Osteocyte (in vitro differentiated cells): Measurements from ENCODE around the gene PLCB1. TPM values are rescaled to one million over a fixed set of nuclear protein-coding genes. Genes with fewer than 3 reads are reported as not detected.
A peak's percentile ranks its signal among the peaks of the same experiment; 100 is the strongest.
"Not testable (repeated sequence)": the region's sequence is repeated elsewhere in the genome, so short reads cannot be mapped to it uniquely, and the experiment has no call there.

Experiments used
- DNase-seq: peaks from one replicate; pipeline ENCODE4 v3.0.0; 2021; ENCODE audit warnings: mixed read lengths; ENCODE audit not compliant: unreplicated experiment; ENCODE audit errors: extremely low spot score
- H3K27ac Mint-ChIP-seq: one replicate; pipeline ENCODE4 v1.8.0; 2021; ENCODE audit warnings: mild to moderate bottlenecking, mixed read lengths; ENCODE audit not compliant: unreplicated experiment
- H3K27me3 Mint-ChIP-seq: one replicate; pipeline ENCODE4 v1.8.0; 2021; ENCODE audit warnings: mixed read lengths; ENCODE audit not compliant: unreplicated experiment
- H3K36me3 Mint-ChIP-seq: one replicate; pipeline ENCODE4 v1.8.0; 2021; ENCODE audit warnings: mixed read lengths; ENCODE audit not compliant: unreplicated experiment
- H3K4me1 Mint-ChIP-seq: one replicate; pipeline ENCODE4 v1.8.0; 2021; ENCODE audit warnings: mixed read lengths; ENCODE audit not compliant: unreplicated experiment
- H3K4me3 Mint-ChIP-seq: one replicate; pipeline ENCODE4 v1.8.0; 2021; ENCODE audit warnings: mild to moderate bottlenecking, moderate library complexity, mixed read lengths; ENCODE audit not compliant: unreplicated experiment
- H3K9me3 Mint-ChIP-seq: one replicate; pipeline ENCODE4 v1.8.0; 2021; ENCODE audit warnings: mixed read lengths; ENCODE audit not compliant: unreplicated experiment
- total RNA-seq: library from RNA; stranded (reverse); gene quantifications from 2 replicates; pipeline ENCODE4 v1.2.1, GENCODE V29; 2021
- TF ChIP-seq, protein P1 (sequence below): fragments of 200-600 bp; sonication (generic); IDR thresholded peaks from 2 replicates; pipeline ENCODE4 v1.5.0; 2021; ENCODE audit warnings: antibody characterized with exemption, mild to moderate bottlenecking, moderate library complexity

PLCB1 gene
- total RNA-seq, 1 donor from 2014 or later = 33.3 TPM

DNA sequence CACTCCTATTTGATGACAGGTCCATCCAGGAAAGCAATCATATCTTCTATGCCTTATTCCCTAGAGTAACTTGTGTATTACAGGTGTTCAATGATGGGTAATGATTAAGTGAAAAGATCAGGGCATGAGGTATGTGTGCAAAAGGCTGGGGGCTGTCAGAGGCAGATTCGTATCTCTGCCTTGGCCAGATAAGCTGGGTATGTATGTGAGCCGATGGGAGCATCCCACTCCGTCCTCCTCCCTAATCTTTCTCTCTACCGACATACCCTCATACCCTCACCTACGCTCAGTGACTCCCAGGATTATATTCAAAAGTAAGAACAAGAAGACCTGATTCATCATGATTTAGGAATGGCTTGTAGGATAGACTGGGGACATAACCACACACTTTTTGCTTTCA, 238.7 kb downstream of the PLCB1 start:
- Mint-ChIP-seq H3K4me3 (no peak overlapping the region), H3K4me1 (peaks cover 18% of the 10 kb centered on the region), H3K9me3 (no peaks in the 10 kb centered on the region), H3K27me3 (no peaks in the 10 kb centered on the region), H3K36me3 (peaks cover 4% of the 10 kb centered on the region), H3K27ac (no peak overlapping the region)
- DNase-seq = no peak
- TF ChIP-seq, protein P1, sequence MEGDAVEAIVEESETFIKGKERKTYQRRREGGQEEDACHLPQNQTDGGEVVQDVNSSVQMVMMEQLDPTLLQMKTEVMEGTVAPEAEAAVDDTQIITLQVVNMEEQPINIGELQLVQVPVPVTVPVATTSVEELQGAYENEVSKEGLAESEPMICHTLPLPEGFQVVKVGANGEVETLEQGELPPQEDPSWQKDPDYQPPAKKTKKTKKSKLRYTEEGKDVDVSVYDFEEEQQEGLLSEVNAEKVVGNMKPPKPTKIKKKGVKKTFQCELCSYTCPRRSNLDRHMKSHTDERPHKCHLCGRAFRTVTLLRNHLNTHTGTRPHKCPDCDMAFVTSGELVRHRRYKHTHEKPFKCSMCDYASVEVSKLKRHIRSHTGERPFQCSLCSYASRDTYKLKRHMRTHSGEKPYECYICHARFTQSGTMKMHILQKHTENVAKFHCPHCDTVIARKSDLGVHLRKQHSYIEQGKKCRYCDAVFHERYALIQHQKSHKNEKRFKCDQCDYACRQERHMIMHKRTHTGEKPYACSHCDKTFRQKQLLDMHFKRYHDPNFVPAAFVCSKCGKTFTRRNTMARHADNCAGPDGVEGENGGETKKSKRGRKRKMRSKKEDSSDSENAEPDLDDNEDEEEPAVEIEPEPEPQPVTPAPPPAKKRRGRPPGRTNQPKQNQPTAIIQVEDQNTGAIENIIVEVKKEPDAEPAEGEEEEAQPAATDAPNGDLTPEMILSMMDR = no peak

DNA sequence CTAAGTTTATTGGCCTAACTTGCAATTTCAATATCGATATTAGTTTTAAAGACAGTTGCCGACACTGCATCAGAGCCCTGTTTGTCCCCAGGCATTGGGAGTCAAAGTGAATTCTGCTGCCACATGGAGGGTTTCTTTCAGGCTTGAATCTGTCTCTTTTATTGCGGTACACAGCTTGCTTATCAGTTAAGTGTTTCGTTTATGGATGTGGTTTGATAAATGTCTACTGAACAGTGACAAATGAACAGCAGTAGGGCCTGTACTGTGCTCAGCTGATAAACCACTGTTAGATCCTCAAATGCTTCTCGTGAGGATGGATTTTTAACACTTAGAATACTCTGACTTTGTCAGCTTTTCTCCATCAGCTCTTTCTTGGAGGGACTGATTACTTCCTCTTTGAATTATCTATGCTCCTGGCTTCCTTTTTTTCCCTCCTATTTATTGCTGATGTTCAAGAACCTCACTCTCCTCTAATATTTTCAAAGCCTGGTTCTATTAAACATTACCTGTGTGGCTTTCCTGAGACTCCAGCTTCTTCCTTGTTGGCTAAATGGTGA, 240.8 kb downstream of the PLCB1 start:
- no peak overlapping the region for H3K4me3 Mint-ChIP-seq
- peaks cover 36% of the 10 kb centered on the region for H3K4me1 Mint-ChIP-seq
- DNase-seq = no peak
- TF ChIP-seq, protein P1 = no peak
- H3K27ac Mint-ChIP-seq = no peak overlapping the region
- H3K27me3 Mint-ChIP-seq = no peaks in the 10 kb centered on the region
- H3K36me3 Mint-ChIP-seq = peaks cover 8% of the 10 kb centered on the region
- H3K9me3 Mint-ChIP-seq = no peaks in the 10 kb centered on the region

DNA sequence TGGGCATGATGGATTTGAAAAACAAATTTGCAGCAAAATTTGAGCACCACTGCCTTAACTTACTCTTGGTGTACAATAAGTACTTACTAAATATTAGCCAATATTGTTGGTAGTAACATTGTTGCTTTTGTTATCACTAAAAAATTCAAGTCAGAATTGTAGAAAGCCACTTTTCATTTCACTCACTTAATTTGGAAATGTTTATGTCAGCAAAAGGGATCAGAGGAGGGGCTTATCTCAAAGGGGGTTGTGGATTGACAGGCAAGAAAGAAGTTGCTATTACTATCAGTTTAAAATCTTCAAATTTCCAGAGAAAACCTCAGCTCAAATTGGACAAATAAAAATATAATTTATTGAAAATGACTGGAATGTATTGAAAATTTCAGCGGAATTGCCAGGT, 241.5 kb downstream of the PLCB1 start:
- Mint-ChIP-seq H3K27me3 (no peaks in the 10 kb centered on the region), H3K4me3 (no peak overlapping the region), H3K27ac (no peak overlapping the region), H3K9me3 (no peaks in the 10 kb centered on the region), H3K4me1 (peaks cover 36% of the 10 kb centered on the region), H3K36me3 (peaks cover 8% of the 10 kb centered on the region)
- DNase-seq = no peak
- TF ChIP-seq, protein P1 = no peak

DNA sequence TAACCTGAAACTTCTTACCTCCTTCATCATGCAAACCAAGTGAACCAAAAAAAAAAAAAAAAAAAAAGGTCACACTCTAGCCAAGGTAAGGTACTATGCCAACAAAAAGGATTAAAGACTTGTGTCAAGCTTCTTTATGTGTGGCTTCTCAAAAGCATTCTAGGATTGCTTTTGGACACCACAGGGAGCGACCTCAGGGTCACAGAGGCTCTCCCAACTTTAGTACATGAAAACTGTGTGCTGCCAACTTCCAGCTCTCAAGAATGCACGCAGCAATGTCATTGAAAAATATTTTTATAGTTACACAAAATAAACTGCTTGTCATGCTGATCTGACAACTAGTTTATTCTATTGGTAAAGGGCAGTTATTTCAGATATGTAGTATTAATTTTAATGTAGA, 243.8 kb downstream of the PLCB1 start:
- DNase-seq = no peak
- TF ChIP-seq, protein P1 = no peak
- Mint-ChIP-seq H3K4me3 (peak overlapping the region; percentile 5), H3K27me3 (no peaks in the 10 kb centered on the region), H3K4me1 (peaks cover 39% of the 10 kb centered on the region), H3K9me3 (peaks cover 7% of the 10 kb centered on the region), H3K27ac (peak overlapping the region; percentile 77), H3K36me3 (peaks cover 8% of the 10 kb centered on the region)

DNA sequence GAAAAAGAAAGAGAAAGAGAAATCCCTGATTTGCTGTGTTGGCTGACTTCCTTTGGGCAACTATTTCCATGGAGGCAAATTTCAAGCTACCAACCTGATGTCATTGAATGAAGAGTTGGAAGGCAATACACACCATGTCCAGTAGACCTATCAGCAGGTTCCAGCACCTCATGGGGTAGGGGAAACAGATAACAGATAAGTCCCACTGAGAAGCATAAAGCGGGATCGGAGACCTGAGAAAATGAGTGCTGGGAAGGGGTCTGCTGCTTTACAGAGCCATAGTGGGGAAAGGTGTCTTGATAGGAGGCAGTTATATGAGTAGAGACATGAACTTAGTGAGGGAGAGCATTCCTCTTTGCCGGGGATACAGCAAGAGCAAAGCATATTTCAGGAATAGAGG, 244.9 kb downstream of the PLCB1 start:
- peak overlapping the region; percentile 77 for H3K27ac Mint-ChIP-seq
- H3K27me3 Mint-ChIP-seq = no peaks in the 10 kb centered on the region
- H3K36me3 Mint-ChIP-seq = peaks cover 8% of the 10 kb centered on the region
- DNase-seq = no peak
- H3K9me3 Mint-ChIP-seq = peaks cover 13% of the 10 kb centered on the region
- no peak overlapping the region for H3K4me3 Mint-ChIP-seq
- peaks cover 39% of the 10 kb centered on the region for H3K4me1 Mint-ChIP-seq
- TF ChIP-seq, protein P1 = no peak

DNA sequence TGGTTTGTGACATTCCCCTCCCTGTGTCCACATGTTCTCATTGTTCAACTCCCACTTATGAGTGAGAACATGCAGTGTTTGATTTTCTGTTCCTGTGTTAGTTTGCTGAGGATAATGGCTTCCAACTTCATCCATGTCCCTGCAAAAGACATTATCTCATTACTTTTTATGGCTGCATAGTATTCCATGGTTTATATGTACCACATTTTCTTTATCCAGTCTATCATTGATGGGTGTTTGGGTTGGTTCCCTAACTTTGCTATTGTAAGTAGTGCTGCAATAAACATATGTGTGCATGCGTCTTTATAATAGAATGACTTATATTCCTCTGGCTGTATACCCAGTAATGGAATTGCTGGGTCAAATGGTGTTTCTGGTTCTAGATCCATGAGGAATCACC, 247.1 kb downstream of the PLCB1 start:
- not testable (repeated sequence) for H3K27ac Mint-ChIP-seq, H3K4me3 Mint-ChIP-seq, DNase-seq, H3K27me3 Mint-ChIP-seq
- H3K36me3 Mint-ChIP-seq = peaks cover 14% of the 10 kb centered on the region
- H3K9me3 Mint-ChIP-seq = peaks cover 24% of the 10 kb centered on the region
- H3K4me1 Mint-ChIP-seq = peaks cover 40% of the 10 kb centered on the region
